Sigmoid colon (tissue), 7 donors: ENCODE measurements around the gene GAB2. TPM values are rescaled to one million over a fixed set of nuclear protein-coding genes. Genes with fewer than 3 reads are reported as not detected.

Source experiments
- DNase-seq: peaks from one replicate; pipeline ENCODE4 v3.0.0-alpha.2; 2019
- H3K27ac ChIP-seq, 4 donors: fragments of 200-600 bp; sonication (generic); one replicate each; pipeline ENCODE4 v1.5.1; 2016 to 2019; ENCODE audit warnings: mild to moderate bottlenecking in 1 of 4
- H3K27me3 ChIP-seq, 3 donors: fragments of 200-600 bp; sonication (generic); one replicate each; pipeline ENCODE4 v1.5.1; 2019; ENCODE audit warnings: mild to moderate bottlenecking in 1 of 3
- H3K36me3 ChIP-seq, 4 donors: fragments of 200-600 bp; sonication (generic); one replicate each; pipeline ENCODE4 v1.5.1; 2016 to 2019
- H3K4me1 ChIP-seq, 4 donors: fragments of 200-600 bp; sonication (generic); one replicate each; pipeline ENCODE4 v1.5.1; 2017 to 2019
- H3K4me3 ChIP-seq, 4 donors: fragments of 200-600 bp; sonication (generic); one replicate each; pipeline ENCODE4 v1.5.1; 2017 to 2019; ENCODE audit warnings: mild to moderate bottlenecking in 2 of 4, moderate library complexity in 1 of 4
- H3K9me3 ChIP-seq, 4 donors: fragments of 200-600 bp in 3 of 4; sonication (generic) in 3 of 4; one replicate each; pipeline versions ENCODE4 v1.5.1 to v1.6.1; 2013 to 2019
- CTCF ChIP-seq, 4 experiments: fragments of 450-650 bp in 3 of 4; fragments of 200-600 bp in 1 of 4; IDR thresholded peaks; one replicate each; pipeline ENCODE4 v1.5.1; 2016 to 2019; ENCODE audit warnings: antibody characterized with exemption in 4 of 4, mild to moderate bottlenecking in 3 of 4, moderate library complexity in 2 of 4
- EP300 ChIP-seq, 4 donors: sonication (generic); formaldehyde crosslinking; IDR thresholded peaks; one replicate each; pipeline ENCODE4 v1.6.1; 2017; ENCODE audit warnings: antibody characterized with exemption in 4 of 4
- POLR2A ChIP-seq, 2 donors: fragments of 450-650 bp; IDR thresholded peaks; one replicate each; pipeline ENCODE4 v1.6.1; 2016; ENCODE audit warnings: antibody characterized with exemption in 2 of 2, mild to moderate bottlenecking in 2 of 2, moderate library complexity in 2 of 2
- POLR2AphosphoS5 ChIP-seq, 4 donors: sonication (generic); formaldehyde crosslinking; IDR thresholded peaks; one replicate each; pipeline ENCODE4 v1.6.1; 2017; ENCODE audit warnings: antibody characterized with exemption in 4 of 4
- WGBS, 2 donors: extraction: QIAGEN DNeasy Blood & Tissue Kit; methylation state at CpG; one replicate each; pipeline ENCODE4 v1.1.7; 2013; 5-methylcytosine and 5-hydroxymethylcytosine counted together
- intact Hi-C: fragments of 100-400 bp; cut with DNase I; formaldehyde crosslinking; loops from one replicate; pipeline ENCODE4 v1.15.1; 2023
- polyA plus RNA-seq, 3 donors: library from polyadenylated mRNA; stranded (reverse); fragments of 200-250 nt; gene quantifications; one replicate each; pipeline ENCODE4 v1.2.3, GENCODE V29; 2013
- total RNA-seq, 4 donors: library from RNA; depleted of rRNA; stranded (reverse); fragments of >200 nt; gene quantifications; one replicate each; pipeline ENCODE4 v1.1.0, GENCODE V29; 2016
- donor health status: healthy with polysubstance abuse.
- donor health status: Bipolar disorder and iron deficiency.
- donor health status: healthy.

Gene GAB2
- total and polyA plus RNA-seq, 7 donors = 10.8 to 23.5 (median 13.6) TPM

- DNase-seq = peak; percentile 95
- Histone ChIP-seq H3K9me3 (no peaks in the 10 kb centered on the region), H3K27me3 (peaks cover 0 to 15% (median 0%) of the 10 kb centered on the region in 3 donors), H3K4me3 (peak overlapping the region; percentile 63 to 90 (median 84)), H3K36me3 (no peaks in the 10 kb centered on the region), H3K27ac (peak overlapping the region; percentile 94 to 97 (median 95)), H3K4me1 (peaks cover 0 to 48% (median 27%) of the 10 kb centered on the region in 4 donors)
- intact Hi-C loops = loop anchor here (2.0 to 5.0 kb wide), 6 partner anchors 66 to 278 kb away; partner anchors contain the start of genes ALG8, KCTD21, NARS2 and USP35
- TF ChIP-seq POLR2A (IDR thresholded peaks at IDR 0.05) = peak; percentile 40 to 57
- TF ChIP-seq POLR2AphosphoS5 (IDR thresholded peaks at IDR 0.05) = peak; percentile 77 to 94 (median 83)
- TF ChIP-seq CTCF (IDR thresholded peaks at IDR 0.05) = peak in 2 of 4 experiments; percentile 14 to 38
- TF ChIP-seq EP300 (IDR thresholded peaks at IDR 0.05) = peak in 1 of 4 donors; percentile 3
- 1 to 2% methylated on average over 38 of the region's 38 CpGs for WGBS, 2 donors
Measured at GRCh38 chr11:78416285-78417174, 1.1 kb downstream of the GAB2 start.

- H3K27ac ChIP-seq = peak overlapping the region in 3 of 4 donors; percentile 94 to 97 (median 96)
- peaks cover 0 to 10% (median 0%) of the 10 kb centered on the region in 3 donors for H3K27me3 ChIP-seq
- WGBS, 2 donors = 68 to 72% methylated on average over 4 of the region's 4 CpGs
- H3K4me3 ChIP-seq = no peak overlapping the region
- no peaks in the 10 kb centered on the region for H3K9me3 ChIP-seq
- no peaks in the 10 kb centered on the region for H3K36me3 ChIP-seq
- H3K4me1 ChIP-seq = peaks cover 0 to 38% (median 20%) of the 10 kb centered on the region in 4 donors
- intact Hi-C loops = loop anchor here (5.0 kb wide), 4 partner anchors 98 to 228 kb away; partner anchors contain the start of genes KCTD21, NARS2 and USP35
- DNase-seq = no peak
- no peak for TF ChIP-seq CTCF (IDR thresholded peaks at IDR 0.05)
- TF ChIP-seq POLR2A (IDR thresholded peaks at IDR 0.05) = no peak
- TF ChIP-seq EP300 (IDR thresholded peaks at IDR 0.05) = no peak
- TF ChIP-seq POLR2AphosphoS5 (IDR thresholded peaks at IDR 0.05) = no peak
Measured at GRCh38 chr11:78415338-78415737, 2.3 kb downstream of the GAB2 start.

- 90 to 93% methylated on average over 14 of the region's 14 CpGs for WGBS, 2 donors
Measured at GRCh38 chr11:78414321-78415051, 3.1 kb downstream of the GAB2 start.

More at GRCh38 chr11:78414321-78415051, 3.1 kb downstream of the GAB2 start:
- Histone ChIP-seq H3K36me3 (no peaks in the 10 kb centered on the region), H3K27ac (no peak overlapping the region), H3K4me1 (peaks cover 0 to 30% (median 14%) of the 10 kb centered on the region in 4 donors), H3K9me3 (peaks cover 0 to 3% (median under 1%) of the 10 kb centered on the region in 4 donors), H3K27me3 (peaks cover 0 to 2% (median 0%) of the 10 kb centered on the region in 3 donors), H3K4me3 (no peak overlapping the region)
- TF ChIP-seq CTCF (IDR thresholded peaks at IDR 0.05) = peak in 3 of 4 experiments; percentile 32 to 48 (median 43)
- TF ChIP-seq POLR2A (IDR thresholded peaks at IDR 0.05) = no peak
- no peak for DNase-seq
- intact Hi-C loops = loop anchor here (5.0 kb wide), 4 partner anchors 97 to 227 kb away; partner anchors contain the start of genes KCTD21, NARS2 and USP35
